ENCODE data around the gene SENP2.

GRCh38 chr3:185648396-185648795 lies 62.3 kb downstream of the SENP2 start:
- TF ChIP-seq CTCF (IDR thresholded peaks at IDR 0.05) = no peak
- TF ChIP-seq POLR2A (IDR thresholded peaks at IDR 0.05; ENCODE audit: low read length) = no peak
- TF ChIP-seq TP53 (CRISPR knock-in tag; IDR thresholded peaks at IDR 0.05) = no peak
- no peak for TF ChIP-seq ESRRA (IDR thresholded peaks at IDR 0.05; ENCODE audit: borderline replicate concordance, low read length)
